Lower leg skin (tissue), 4 donors: ENCODE measurements around the gene TRIM34. TPM values are rescaled to one million over a fixed set of nuclear protein-coding genes. Genes with fewer than 3 reads are reported as not detected.

Source experiments
- DNase-seq, 2 donors: peaks; one replicate each; pipeline ENCODE4 v3.0.0-alpha.2; 2019; ENCODE audit warnings: low spot score in 2 of 2
- H3K4me3 ChIP-seq: fragments of 200-600 bp; sonication (generic); 2 replicates; pipeline ENCODE4 v1.5.1; 2017; ENCODE audit warnings: mild to moderate bottlenecking, low read depth; ENCODE audit not compliant: poor library complexity, severe bottlenecking
- POLR2A ChIP-seq, 2 donors: fragments of 450-650 bp; IDR thresholded peaks; one replicate each; pipeline ENCODE4 v1.6.1; 2016 to 2017; ENCODE audit warnings: antibody characterized with exemption in 2 of 2, mild to moderate bottlenecking in 1 of 2, moderate library complexity in 1 of 2
- whole genome bisulfite sequencing, 2 donors: methylation state at CpG; one replicate each; pipeline ENCODE4 v1.1.5; 2018; 5-methylcytosine and 5-hydroxymethylcytosine counted together
- intact Hi-C: fragments of 100-400 bp; cut with DNase I; formaldehyde crosslinking; loops from one replicate; pipeline ENCODE4 v1.15.0; 2023; ENCODE audit warnings: low total_unique reads
- total RNA-seq, 4 donors: library from RNA; depleted of rRNA; stranded (reverse); fragments of >200 nt; gene quantifications; one replicate each; pipeline ENCODE4 v1.1.0, GENCODE V29; 2016

The TRIM34 gene
- total RNA-seq, 4 donors from 2014 or later: 2.7 to 10.3 (median 6.9) TPM

GRCh38 chr11:5691964-5692361, 67.2 kb downstream of the TRIM34 start:
- no peak overlapping the region for H3K4me3 ChIP-seq
- intact Hi-C loops: no loop called here
- TF ChIP-seq POLR2A (IDR thresholded peaks at IDR 0.05): no peak
- 77 to 83% methylated on average over 3 of the region's 3 CpGs for WGBS, 2 donors
- no peak for DNase-seq

Other genes with a start within 250 kb of the TRIM34 start
- gene OR51M1, start 241.2 kb upstream of the TRIM34 start, total RNA-seq: not detected
- not detected for gene OR51Q1, start 202.9 kb upstream of the TRIM34 start, total RNA-seq
- not detected for gene OR51I1, start 183.5 kb upstream of the TRIM34 start, total RNA-seq
- not detected for gene OR51I2, start 175.7 kb upstream of the TRIM34 start, total RNA-seq
- gene OR52D1, start 136.3 kb upstream of the TRIM34 start, total RNA-seq: not detected
- under 1 TPM in 1 of 4 donors, not detected in 3; 0.13 TPM for gene UBQLN3, start 115.0 kb upstream of the TRIM34 start, total RNA-seq
- gene UBQLNL, start 108.3 kb upstream of the TRIM34 start, total RNA-seq: 1 to 10 TPM in 1 of 4 donors, under 1 TPM in 3; 0.12 to 1.8 (median 0.48) TPM
- gene OR52H1, start 76.5 kb upstream of the TRIM34 start, total RNA-seq: not detected
- gene OR52B6, start 44.1 kb upstream of the TRIM34 start, total RNA-seq: not detected
- 1 to 10 TPM; 1.0 to 2.7 (median 2.0) TPM for gene TRIM6, start 28.4 kb upstream of the TRIM34 start, total RNA-seq
- gene TRIM5, start 60.1 kb downstream of the TRIM34 start, total RNA-seq: 10 to 100 TPM in 2 of 4 donors, 1 to 10 TPM in 2; 8.3 to 16.1 (median 10.8) TPM
- gene TRIM22, start 64.8 kb downstream of the TRIM34 start, total RNA-seq: 10 to 100 TPM in 2 of 4 donors, 1 to 10 TPM in 2; 5.9 to 12.5 (median 9.2) TPM
- under 1 TPM in 1 of 4 donors, not detected in 3; 0.29 TPM for gene OR56B1, start 111.4 kb downstream of the TRIM34 start, total RNA-seq
- not detected for gene OR52N4, start 129.2 kb downstream of the TRIM34 start, total RNA-seq
- not detected for gene OR52N5, start 158.4 kb downstream of the TRIM34 start, total RNA-seq
- gene OR52N1, start 166.3 kb downstream of the TRIM34 start, total RNA-seq: not detected
- not detected for gene OR52N2, start 183.9 kb downstream of the TRIM34 start, total RNA-seq
- gene OR52E6, start 216.9 kb downstream of the TRIM34 start, total RNA-seq: not detected
- gene OR52E8, start 232.7 kb downstream of the TRIM34 start, total RNA-seq: not detected